ENCODE measurements around the gene FCHSD1.
"Not testable (repeated sequence)": the region's sequence is repeated elsewhere in the genome, so short reads cannot be mapped to it uniquely, and the experiment has no call there.

Gene FCHSD1

GRCh38 chr5:141617682-141618029, 33.6 kb downstream of the FCHSD1 start:
- no peak for DNase-seq (ENCODE audit: low spot score)

GRCh38 chr5:141617128-141617527, 34.1 kb downstream of the FCHSD1 start:
- DNase-seq (ENCODE audit: low spot score), result no peak

DNA sequence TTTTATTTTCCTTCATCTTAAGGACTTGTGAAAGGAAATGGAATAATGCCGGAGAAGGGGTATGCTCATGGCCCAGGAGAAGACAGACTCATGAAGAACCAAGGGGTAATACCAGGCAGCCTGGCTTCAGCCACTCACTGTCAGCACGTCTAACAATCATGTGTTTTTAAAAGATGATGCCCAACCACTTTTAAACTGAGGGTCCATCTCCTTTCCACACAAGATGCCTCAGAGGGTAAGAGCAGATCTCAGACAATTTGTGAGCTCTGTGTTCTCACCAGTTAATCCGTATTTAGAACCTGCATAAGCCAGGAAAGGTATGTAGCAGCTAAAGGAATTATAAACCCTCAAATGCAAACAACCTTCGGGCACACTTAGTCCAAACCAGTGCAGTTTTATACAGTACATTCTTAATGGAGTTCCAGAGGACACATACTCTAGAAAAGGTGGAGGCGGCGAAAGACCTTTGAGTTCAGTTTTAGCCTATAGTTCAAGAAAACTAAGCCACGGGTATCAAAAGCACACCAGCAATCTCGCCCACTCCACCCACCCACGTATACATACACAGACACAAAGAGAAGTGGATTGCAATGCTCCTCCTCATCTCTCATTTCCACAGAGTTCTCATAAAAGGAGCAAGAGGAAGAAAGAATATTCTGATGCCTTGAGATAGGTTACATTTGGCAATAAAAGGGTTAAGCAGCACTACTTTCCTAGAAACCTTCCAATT, 35.1 kb downstream of the FCHSD1 start:
- no peak for DNase-seq (ENCODE audit: low spot score)

DNA sequence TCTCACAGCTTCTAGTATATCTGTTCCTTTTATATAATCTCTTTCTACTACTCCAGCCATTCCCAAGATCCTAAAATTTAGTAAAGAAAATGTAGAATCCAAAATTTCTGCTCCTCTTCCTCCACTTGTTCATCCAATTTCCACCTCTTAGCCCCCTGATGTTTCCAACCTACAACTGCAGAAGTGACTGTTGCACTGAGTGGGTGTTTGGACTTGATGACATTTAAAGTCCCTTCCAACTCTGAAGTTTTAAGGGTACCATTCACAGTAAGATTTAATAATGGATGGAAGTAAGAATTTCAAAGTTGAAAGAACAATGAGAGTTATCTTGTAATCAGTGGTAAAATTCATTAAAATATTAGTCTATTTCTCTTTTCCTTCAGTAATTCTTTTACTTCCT, 37.9 kb downstream of the FCHSD1 start:
- no peak for DNase-seq (ENCODE audit: low spot score)

GRCh38 chr5:141611289-141611688, 39.9 kb downstream of the FCHSD1 start:
- DNase-seq (ENCODE audit: low spot score), result no peak

DNA sequence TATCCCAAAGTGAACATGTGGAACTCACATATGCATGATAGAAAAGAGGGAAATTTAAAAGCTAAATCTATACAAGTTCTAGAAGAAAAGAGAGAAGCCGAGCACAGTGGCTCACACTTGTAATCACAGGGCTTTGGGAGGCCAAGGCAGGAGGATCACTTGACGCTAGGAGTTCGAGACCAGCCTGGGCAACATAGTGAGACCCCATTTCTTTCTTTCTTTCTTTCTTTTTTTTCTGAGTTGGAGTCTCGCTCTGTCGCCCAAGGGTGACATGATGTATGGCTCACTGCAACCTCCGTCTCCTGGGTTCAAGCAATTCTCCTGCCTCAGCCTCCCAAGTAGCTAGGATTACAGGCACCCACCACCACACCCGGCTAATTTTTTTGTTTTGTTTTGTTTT, 41.3 kb downstream of the FCHSD1 start:
- not testable (repeated sequence) for DNase-seq (ENCODE audit: low spot score)

DNA sequence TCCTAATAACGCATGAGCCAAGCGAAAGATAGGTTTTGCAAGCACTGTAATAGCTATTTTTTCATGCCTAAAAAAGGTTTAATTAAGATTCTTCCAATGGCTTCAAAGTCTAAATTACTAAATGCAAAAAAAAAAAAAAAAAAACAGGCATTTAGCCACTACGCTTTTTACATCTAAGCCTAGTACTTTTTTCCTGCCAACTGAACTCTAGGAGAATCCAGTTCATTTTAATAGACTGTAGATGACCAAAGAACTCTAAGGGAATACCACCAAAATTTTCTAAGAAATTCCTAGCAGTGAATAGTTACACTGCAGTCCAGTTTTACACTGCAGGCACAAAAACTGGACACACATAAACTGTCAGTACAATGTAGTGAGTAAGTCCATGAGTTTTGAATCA, 42.2 kb downstream of the FCHSD1 start:
- DNase-seq (ENCODE audit: low spot score), result no peak

- no peak for DNase-seq (ENCODE audit: low spot score)
These were observed 42.7 kb downstream of the FCHSD1 start for GRCh38 chr5:141608557-141608956.

- no peak for DNase-seq (ENCODE audit: low spot score)
These were observed 43.2 kb downstream of the FCHSD1 start for GRCh38 chr5:141608046-141608445.

DNA sequence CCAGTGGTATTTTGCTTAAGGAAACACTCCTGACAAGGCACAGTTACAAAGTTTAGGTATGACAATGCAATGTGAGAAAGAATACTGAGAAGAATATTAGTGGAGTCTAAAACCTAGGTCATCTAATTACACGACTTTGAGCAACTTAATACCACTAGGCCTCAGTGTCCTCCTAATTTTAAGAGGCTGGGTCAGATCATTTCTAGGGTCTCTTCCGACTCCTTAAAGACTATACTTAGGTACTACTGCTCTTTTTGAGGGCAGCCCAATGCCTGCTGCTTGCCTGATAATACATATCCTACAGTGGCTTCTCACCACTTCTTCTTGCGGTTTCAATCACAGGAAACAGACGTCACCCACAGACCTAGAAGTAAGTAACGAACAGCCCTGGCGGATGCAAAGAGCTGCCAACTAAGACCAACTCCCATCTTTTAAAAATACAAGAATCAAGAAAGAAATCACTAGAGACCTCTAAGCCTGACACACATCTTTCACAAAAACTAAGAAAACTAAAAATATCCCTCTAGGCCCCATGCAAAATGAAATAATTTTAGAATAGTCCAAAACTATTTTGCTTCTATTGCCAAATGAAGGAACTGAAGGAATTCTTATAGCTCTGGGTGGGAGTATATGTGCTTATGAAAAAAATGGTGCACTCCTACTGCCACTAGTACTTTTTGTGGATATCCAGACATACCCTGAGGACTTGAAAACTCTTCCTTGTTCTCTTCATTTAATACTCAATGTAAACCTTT, 45.5 kb downstream of the FCHSD1 start:
- DNase-seq (ENCODE audit: low spot score), result no peak

DNA sequence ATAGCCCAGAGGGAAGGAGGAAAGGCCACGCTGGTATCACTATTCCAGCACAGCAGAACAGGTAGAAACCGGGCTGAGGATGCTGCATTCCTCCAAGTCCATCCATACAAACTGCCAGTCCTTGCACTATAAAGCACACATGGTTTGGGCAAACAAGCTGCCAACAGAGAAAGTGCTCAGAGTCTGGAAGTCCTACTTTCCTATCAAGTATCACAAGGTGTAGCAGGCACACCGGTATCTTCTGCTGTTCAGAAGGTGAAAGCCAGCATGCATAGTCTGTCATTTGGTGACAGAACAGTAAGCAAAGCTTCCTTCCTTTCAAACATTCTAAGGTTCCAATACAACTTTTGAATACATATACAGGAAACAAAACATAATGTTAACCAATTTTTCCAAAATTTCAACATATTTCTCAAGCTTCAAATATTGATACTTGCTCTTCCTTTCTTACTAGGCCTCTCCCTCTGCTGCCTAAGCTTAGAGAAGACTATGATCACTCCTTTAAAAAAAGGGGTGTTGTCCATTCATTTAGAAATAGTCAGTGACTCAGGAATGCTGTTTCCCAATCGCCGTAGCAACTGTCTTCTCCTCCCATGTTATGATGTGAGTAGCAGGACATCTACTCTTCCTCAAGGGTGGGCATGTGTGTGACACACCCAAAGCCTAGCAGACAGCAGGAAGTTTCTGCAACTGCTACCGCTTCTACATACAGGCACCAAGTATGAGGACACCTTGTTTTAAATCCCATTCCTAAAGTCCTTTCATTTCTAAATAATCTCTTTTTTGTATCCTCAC, 47.1 kb downstream of the FCHSD1 start:
- no peak for DNase-seq (ENCODE audit: low spot score)

DNA sequence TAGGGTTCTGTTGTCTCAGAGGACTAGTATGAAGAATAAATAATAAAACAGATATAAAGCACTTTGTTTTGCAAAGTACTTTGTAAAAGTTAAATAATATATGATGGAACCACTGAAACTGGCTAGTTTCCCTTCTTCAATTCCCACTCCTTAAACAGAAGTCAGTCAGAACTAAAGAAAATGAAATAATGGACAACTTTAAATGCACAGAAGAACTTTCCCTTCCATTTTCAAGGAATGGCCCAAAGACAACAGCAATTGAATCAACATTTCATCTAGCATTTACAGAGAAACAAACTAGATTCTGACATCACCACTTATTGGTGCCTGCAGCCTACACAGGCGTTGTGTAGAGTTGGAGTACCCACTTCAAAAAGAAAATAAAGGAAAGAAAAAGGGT, 48.6 kb downstream of the FCHSD1 start:
- no peak for DNase-seq (ENCODE audit: low spot score)

GRCh38 chr5:141598391-141599345, 52.5 kb downstream of the FCHSD1 start:
- DNase-seq (ENCODE audit: low spot score), result no peak

DNA sequence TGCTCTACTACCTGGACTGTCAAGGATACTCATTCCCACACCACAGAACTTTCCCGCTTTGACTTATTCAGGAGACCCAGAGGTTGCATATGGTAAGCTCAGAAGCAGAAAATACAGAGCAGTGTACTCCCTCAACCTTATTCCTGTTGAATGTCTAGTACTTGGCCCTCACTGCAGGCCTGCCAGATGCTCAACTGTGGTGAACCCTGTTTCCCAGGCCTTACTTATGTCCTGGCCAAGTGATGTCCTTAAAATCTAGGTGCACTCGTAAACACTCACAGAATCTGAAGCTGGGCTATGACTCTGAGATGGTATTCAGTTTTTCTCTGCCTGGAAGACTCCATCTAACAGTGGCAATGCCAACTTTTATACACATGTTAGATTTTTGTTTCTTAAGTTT, 53.4 kb downstream of the FCHSD1 start:
- DNase-seq (ENCODE audit: low spot score), result no peak

- DNase-seq (ENCODE audit: low spot score), result no peak
These were observed 53.8 kb downstream of the FCHSD1 start for GRCh38 chr5:141597394-141597793.

GRCh38 chr5:141596867-141597266, 54.4 kb downstream of the FCHSD1 start:
- no peak for DNase-seq (ENCODE audit: low spot score)

DNA sequence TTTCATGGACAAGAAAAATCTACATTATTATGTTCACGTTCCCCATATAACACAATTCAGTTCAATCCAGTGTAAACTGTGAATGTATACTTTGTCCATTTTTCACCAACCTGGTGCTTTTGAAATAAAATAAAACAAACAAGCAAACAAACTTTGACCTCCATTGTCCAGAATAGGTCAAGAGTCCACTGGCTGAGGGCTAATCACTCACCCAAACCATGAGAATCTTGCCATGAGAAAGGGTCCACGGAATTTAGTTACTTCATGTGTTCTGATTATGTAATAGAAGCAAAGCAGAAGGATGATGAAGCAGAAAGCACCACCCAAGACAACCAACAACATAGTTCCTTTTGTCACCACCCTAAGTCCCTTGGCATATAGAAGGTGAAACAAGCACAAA, 61.1 kb downstream of the FCHSD1 start:
- no peak for DNase-seq (ENCODE audit: low spot score)

Data from SK-N-DZ (cell line).